ENCODE measurements around the gene POC1B.

Gene POC1B

GRCh38 chr12:89390802-89391673, 134.8 kb downstream of the POC1B start:
- no peak for DNase-seq
- Mint-ChIP-seq H3K36me3 (ENCODE audit: low read depth) (no peaks in the 10 kb centered on the region), H3K4me1 (ENCODE audit: low read depth) (peaks cover 26% of the 10 kb centered on the region), H3K27me3 (no peaks in the 10 kb centered on the region), H3K4me3 (no peak overlapping the region), H3K27ac (peak overlapping the region; percentile 22), H3K9me3 (no peaks in the 10 kb centered on the region)

DNA sequence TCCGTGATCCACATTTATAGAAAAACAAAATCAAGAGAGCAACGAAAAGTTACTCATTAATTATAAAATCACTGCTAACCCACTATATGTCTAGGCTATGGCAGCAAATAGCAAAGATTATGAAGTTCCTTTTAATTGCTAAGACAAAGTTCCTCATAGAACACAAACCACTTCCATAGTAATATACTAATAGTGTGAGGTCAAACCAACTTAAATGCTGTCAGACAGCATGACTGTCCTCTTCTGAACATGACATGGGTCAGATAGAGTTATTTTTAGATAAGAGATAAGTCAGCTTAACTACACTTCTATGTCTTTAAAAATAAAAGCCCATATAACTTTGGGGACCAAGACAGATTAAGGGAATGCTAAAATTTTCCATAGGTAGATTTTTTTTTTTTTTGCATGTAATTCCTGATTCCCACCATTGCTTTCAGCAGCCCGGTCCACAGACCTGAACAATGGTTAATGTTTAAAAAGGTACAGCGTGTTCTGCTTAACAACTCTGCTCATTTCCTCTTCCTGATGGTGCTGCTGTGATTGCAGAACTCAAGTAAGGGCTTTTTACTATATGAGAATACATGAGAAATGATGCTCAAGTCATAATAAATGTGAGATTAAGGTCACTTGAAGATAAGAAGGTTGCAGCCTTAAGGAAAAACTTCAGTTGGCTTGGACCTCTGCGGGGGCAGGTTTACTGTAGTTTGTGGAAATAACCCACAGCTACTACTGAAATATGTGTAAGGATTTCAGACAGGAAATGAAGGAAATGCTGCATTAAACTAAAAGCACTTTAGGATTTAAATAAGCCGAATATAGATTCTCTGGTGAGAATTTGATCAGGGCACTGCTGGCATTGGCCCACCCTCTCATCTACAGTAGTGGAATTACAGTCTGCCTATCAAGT, 135.8 kb downstream of the POC1B start:
- Mint-ChIP-seq H3K9me3 (no peaks in the 10 kb centered on the region), H3K4me3 (no peak overlapping the region), H3K4me1 (ENCODE audit: low read depth) (peaks cover 26% of the 10 kb centered on the region), H3K27ac (no peak overlapping the region), H3K36me3 (ENCODE audit: low read depth) (no peaks in the 10 kb centered on the region), H3K27me3 (no peaks in the 10 kb centered on the region)
- DNase-seq: no peak

DNA sequence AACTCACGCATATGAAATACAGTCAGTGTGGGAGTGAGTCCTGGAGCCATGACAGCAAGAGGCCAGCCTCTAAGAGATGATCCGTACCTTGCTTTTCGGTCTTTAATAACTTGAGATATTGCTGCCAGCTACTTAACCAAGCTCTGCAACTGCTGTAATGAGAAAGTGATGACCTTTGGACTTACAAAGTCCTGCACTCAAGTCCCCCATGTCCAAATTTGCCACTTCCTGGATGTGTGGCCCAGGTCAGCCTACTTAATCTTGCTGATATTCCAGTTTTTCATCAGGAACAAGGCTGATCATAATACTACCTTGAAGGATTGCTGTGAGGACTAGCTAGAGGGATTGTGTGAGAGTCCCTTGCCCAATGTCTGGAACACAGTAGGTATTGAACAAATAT, 139.7 kb downstream of the POC1B start:
- H3K4me3 Mint-ChIP-seq: no peak overlapping the region
- peaks cover 21% of the 10 kb centered on the region for H3K4me1 Mint-ChIP-seq (ENCODE audit: low read depth)
- no peak overlapping the region for H3K27ac Mint-ChIP-seq

DNA sequence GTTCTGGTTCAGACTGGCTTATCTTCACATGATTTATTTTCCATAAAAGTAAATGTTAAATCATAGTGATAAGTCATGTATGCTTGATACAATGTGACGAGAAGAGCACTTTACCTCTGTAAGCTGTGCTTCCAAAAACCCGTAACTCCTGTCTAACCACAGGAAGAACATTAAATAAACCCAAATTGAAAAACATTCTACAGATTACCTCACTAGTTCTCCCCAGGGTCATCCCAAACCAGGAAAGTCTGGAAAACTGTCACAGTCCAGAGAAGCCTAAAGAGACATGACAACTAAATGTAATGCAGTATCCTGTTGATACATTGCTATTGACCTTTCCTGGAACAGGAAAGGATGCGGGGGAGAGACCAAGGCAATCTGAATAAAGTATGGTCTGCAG, 141.0 kb downstream of the POC1B start:
- H3K4me1 Mint-ChIP-seq (ENCODE audit: low read depth): peaks cover 8% of the 10 kb centered on the region
- no peak overlapping the region for H3K4me3 Mint-ChIP-seq
- no peak for DNase-seq
- no peaks in the 10 kb centered on the region for H3K36me3 Mint-ChIP-seq (ENCODE audit: low read depth)
- no peaks in the 10 kb centered on the region for H3K9me3 Mint-ChIP-seq
- no peaks in the 10 kb centered on the region for H3K27me3 Mint-ChIP-seq
- no peak overlapping the region for H3K27ac Mint-ChIP-seq

More for the DNA sequence above, 139.7 kb downstream of the POC1B start:
- no peaks in the 10 kb centered on the region for H3K27me3 Mint-ChIP-seq
- H3K36me3 Mint-ChIP-seq (ENCODE audit: low read depth): no peaks in the 10 kb centered on the region
- no peak for DNase-seq
- H3K9me3 Mint-ChIP-seq: no peaks in the 10 kb centered on the region

- H3K4me1 Mint-ChIP-seq (ENCODE audit: low read depth): peaks cover 2% of the 10 kb centered on the region
- H3K9me3 Mint-ChIP-seq: no peaks in the 10 kb centered on the region
- no peaks in the 10 kb centered on the region for H3K27me3 Mint-ChIP-seq
- H3K36me3 Mint-ChIP-seq (ENCODE audit: low read depth): no peaks in the 10 kb centered on the region
- H3K27ac Mint-ChIP-seq: no peak overlapping the region
- DNase-seq: no peak
- H3K4me3 Mint-ChIP-seq: no peak overlapping the region
Measured at GRCh38 chr12:89384050-89384758, 141.6 kb downstream of the POC1B start.

GRCh38 chr12:89383235-89384049, 142.4 kb downstream of the POC1B start:
- H3K4me1 Mint-ChIP-seq (ENCODE audit: low read depth): no peaks in the 10 kb centered on the region
- no peak for DNase-seq
- H3K27ac Mint-ChIP-seq: no peak overlapping the region
- no peaks in the 10 kb centered on the region for H3K36me3 Mint-ChIP-seq (ENCODE audit: low read depth)
- H3K27me3 Mint-ChIP-seq: no peaks in the 10 kb centered on the region
- H3K4me3 Mint-ChIP-seq: no peak overlapping the region
- no peaks in the 10 kb centered on the region for H3K9me3 Mint-ChIP-seq

DNA sequence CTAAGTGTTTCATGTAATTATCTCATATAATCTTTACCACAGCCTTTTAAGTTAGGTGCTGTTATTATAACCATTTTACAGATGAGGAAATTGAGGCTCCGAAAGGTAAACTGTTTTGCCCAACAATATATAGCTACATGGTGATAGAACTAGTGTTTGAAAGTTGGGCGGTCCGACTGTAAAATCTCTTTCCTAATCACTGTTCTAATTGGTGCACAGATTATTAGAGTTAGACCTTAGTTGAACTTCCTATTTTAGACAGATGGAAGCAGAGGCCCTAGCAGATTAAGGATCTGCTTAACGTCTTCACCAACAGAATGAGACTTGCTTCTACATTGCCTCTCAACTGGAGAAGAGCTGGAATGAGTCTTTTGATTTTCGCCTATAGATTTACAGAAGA, 143.5 kb downstream of the POC1B start:
- no peak for DNase-seq
- H3K27ac Mint-ChIP-seq: no peak overlapping the region
- no peaks in the 10 kb centered on the region for H3K36me3 Mint-ChIP-seq (ENCODE audit: low read depth)
- H3K4me1 Mint-ChIP-seq (ENCODE audit: low read depth): no peaks in the 10 kb centered on the region
- no peaks in the 10 kb centered on the region for H3K9me3 Mint-ChIP-seq
- H3K27me3 Mint-ChIP-seq: no peaks in the 10 kb centered on the region
- no peak overlapping the region for H3K4me3 Mint-ChIP-seq

- H3K4me1 Mint-ChIP-seq (ENCODE audit: low read depth): peaks cover 18% of the 10 kb centered on the region
- H3K4me3 Mint-ChIP-seq: no peak overlapping the region
- H3K27me3 Mint-ChIP-seq: no peaks in the 10 kb centered on the region
- H3K27ac Mint-ChIP-seq: no peak overlapping the region
- H3K36me3 Mint-ChIP-seq (ENCODE audit: low read depth): no peaks in the 10 kb centered on the region
- no peak for DNase-seq
- H3K9me3 Mint-ChIP-seq: no peaks in the 10 kb centered on the region
Measured at GRCh38 chr12:89379839-89380467, 145.9 kb downstream of the POC1B start.

DNA sequence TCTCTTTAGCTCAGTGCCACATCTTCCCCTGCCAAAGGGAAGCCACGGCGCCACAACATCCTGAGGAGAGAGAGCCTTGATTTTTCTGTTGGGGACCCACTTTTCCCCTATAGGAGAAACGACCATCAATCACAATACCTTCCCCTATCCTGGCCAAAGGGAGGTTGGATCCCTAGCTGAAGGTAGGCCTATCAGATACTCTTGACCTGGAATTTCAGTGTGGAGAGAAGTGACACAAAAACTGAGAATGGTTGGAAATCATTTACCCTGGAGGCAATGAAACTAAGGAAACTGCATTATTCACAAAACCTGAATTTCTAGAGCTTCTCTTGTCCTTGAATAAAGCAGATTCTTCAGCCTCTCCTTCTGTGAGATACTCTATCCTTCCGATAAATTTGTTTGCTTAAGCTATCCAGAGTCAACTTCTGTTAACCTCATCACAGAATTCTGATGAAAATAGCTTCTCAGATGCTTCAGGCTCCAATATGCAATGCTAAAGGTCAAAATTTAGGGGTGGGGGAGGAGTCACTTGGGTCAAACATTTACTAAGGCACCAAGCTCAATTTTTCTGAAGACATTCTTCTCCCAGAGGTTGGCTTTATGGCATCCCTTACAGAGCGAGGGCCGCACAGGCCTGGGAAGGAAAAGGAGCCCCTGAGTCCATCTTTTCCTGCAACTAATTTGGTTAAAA, 146.6 kb downstream of the POC1B start:
- H3K36me3 Mint-ChIP-seq (ENCODE audit: low read depth): no peaks in the 10 kb centered on the region
- no peak for DNase-seq

GRCh38 chr12:89376844-89377243, 149.0 kb downstream of the POC1B start:
- no peak overlapping the region for H3K27ac Mint-ChIP-seq
- no peak overlapping the region for H3K4me3 Mint-ChIP-seq

More for the DNA sequence above, 146.6 kb downstream of the POC1B start:
- Mint-ChIP-seq H3K9me3 (no peaks in the 10 kb centered on the region), H3K4me3 (no peak overlapping the region), H3K27me3 (no peaks in the 10 kb centered on the region), H3K4me1 (ENCODE audit: low read depth) (peaks cover 20% of the 10 kb centered on the region), H3K27ac (no peak overlapping the region)

DNA sequence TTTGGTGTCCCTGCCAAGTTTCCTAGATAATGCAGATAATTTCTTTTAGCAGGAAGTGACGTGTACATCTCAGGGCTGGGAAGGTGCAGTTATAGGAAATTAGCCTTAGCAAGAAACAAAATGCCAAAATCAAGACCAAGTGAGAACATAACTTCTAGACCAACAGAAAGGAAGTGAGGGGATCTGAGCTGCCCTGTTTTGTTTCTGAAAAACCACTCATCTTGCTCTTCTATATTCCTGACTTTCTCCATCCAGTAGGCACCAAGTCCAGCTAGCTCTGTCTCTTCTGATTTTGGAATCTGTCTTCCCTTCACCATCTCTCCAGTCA, 149.7 kb downstream of the POC1B start:
- Mint-ChIP-seq H3K4me3 (no peak overlapping the region), H3K4me1 (ENCODE audit: low read depth) (peaks cover 26% of the 10 kb centered on the region), H3K36me3 (ENCODE audit: low read depth) (no peaks in the 10 kb centered on the region)

More at GRCh38 chr12:89376844-89377243, 149.0 kb downstream of the POC1B start:
- Mint-ChIP-seq H3K4me1 (ENCODE audit: low read depth) (peaks cover 24% of the 10 kb centered on the region), H3K27me3 (no peaks in the 10 kb centered on the region), H3K36me3 (ENCODE audit: low read depth) (no peaks in the 10 kb centered on the region), H3K9me3 (no peaks in the 10 kb centered on the region)
- no peak for DNase-seq

GRCh38 chr12:89373763-89374572, 151.9 kb downstream of the POC1B start:
- Mint-ChIP-seq H3K9me3 (no peaks in the 10 kb centered on the region), H3K4me1 (ENCODE audit: low read depth) (peaks cover 36% of the 10 kb centered on the region), H3K36me3 (ENCODE audit: low read depth) (no peaks in the 10 kb centered on the region), H3K27me3 (no peaks in the 10 kb centered on the region), H3K27ac (no peak overlapping the region), H3K4me3 (no peak overlapping the region)
- DNase-seq: no peak

More for the DNA sequence above, 149.7 kb downstream of the POC1B start:
- Mint-ChIP-seq H3K27ac (peak overlapping the region; percentile 53), H3K9me3 (no peaks in the 10 kb centered on the region), H3K27me3 (no peaks in the 10 kb centered on the region)
- DNase-seq: no peak
